SIG-M5 (cell line): ENCODE results near the gene LRRC56.

Experiments
- DNase-seq: peaks from one replicate; lab custom pipeline; 2025; lab: John Stamatoyannopoulos, UW

Gene LRRC56

DNA sequence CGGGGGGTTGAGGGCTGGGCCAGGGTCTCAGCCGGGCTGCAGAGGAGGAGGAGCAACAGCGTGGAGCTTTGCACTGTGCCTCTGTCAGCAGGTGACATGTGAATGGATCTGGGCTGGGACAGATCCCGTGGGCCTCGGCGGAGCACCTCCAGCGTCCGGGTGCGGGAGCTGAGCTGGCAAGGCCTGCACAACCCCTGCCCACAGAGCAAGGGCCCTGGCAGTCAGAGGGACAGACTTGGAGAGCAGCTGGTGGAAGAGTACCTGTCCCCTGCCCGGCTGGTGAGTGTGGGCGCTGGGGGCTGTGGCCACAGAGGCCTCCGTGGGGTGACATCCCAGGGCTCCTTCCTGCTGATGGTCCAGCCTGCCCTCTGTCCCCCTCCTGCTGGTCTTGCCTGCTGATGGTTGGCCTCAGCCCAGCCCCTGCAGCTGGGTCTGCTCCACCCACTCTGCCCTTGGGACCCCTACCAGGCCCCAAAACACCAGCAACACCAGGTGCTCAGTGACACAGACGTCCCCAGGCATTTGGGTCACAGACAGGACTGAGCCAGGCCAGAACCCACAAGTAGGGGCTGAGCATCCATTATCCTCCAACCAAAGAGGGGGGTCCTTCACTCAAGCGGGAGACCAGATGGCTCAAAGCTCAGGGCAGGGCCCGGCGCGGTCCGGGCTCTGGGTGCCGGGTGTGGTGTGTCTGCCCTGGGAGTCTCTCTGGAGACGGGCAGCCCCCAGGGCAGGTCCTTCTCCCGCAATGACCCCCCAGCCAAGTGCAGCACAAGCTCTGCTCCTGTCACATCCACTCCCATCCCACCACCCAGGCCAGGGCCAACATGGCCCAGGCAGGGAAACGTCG lies 3.5 kb downstream of the LRRC56 start:
- no peak for DNase-seq

DNA sequence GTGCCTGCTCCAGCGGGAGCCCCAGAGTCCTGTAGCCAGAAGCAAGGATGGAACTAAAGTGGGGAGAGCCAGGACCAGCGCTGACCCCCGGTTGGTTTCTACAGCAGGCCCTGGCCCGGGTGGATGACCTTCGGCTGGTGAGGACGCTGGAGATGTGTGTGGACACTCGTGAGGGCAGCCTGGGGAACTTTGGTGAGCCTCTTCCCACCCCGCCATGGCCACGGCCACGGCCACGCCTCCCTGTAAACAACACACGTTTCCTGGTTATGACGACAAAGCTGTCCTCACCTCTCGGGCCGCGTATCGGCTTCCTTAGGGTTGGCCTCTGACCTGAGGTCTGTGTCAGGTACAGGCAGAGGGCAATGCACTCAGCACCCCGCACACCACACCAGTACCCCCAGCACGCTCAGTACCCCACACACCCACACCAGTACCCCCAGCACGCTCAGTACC lies 4.1 kb downstream of the LRRC56 start:
- DNase-seq = no peak

- no peak for DNase-seq
These were observed 7.5 kb downstream of the LRRC56 start for GRCh38 chr11:544817-545166.

DNA sequence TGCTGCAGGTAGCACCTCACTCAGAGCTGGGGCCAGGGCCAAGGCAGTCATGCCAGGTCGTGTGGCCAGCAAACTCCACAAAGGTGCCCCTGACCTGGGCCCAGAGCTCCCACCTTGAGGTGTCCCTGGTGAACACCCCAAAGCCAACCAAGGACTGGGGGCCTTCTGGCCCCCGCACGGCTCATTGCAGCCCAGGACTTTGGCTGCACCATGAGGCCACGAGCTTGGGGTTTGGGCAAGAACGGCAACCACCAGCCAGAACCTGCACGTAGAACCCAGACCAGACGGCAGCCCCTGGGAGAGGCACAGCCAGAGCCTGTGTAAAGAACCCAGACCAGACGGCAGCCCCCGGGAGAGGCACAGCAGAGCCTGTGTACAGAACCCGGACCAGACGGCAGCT lies 7.8 kb downstream of the LRRC56 start:
- no peak for DNase-seq

DNA sequence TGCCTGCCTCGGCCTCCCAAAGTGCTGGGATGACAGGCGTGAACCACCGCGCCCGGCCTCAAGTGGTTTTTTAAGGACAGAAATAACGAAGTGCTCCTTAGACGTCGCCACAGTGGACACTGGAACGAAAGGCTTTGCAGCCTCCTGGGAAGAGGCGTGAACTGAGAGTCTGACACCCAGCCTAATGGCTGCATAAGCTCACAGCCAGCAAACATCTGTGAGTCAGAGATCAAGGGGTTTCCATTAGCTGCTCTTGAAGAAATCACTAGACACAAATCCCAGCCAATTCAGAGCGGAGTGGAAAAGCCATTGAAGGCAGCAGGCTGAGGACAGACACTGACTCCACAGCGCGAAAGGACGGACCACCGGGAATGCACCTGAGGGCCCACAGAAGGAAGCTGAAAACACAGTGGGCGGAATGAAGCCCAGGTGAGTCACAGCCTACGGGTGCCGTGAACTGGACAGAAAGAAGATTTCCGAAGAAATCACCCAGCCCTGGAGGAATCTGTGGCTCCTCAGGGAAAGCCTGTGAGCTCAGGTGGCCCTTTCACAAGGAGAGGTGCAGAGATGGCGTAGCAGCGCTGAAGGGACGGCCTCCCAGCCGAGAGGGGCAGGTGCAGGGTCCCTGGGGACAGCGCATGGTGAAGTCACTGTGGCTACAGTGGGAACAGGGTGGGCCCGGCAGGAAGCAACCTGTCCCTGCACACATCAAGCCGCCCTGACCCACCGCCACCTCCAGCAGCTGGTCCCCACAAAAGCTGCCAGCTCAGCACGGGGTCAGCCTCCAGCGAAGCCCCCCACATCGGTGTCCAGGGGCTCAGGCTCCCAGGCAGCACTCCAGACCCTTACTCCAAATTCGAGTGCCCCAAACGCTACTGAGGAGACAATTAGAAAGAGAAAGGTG lies 11.6 kb downstream of the LRRC56 start:
- DNase-seq = no peak

DNA sequence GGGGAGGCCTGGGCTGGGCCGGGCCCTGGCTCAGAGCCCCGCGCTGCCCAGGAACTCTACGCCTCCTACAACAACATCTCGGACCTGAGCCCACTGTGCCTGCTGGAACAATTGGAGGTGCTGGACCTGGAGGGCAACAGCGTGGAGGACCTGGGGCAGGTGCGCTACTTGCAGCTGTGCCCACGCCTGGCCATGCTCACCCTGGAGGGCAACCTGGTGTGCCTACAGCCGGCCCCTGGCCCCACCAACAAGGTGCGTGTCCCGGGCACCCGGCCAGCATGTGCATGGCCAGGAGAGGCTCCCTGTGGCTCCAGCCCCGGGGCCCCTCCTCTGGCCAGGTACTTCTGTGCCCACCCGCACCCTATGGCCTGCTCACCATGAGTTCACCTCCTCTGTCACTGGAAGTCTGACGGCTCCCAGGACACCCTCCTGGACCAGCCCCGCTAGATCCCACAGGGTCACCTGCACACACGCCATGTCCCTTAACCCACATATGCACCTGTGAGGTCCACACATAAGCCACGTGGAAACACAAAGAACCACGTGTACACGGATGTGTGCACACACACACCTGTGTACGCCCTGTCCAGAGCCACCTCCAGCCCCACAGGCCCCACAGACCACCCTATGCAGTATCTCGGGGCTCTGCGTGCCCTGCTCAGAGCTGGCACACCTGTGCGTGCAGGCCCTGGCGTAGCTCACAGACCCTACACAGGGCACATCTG lies 12.9 kb downstream of the LRRC56 start:
- no peak for DNase-seq

DNA sequence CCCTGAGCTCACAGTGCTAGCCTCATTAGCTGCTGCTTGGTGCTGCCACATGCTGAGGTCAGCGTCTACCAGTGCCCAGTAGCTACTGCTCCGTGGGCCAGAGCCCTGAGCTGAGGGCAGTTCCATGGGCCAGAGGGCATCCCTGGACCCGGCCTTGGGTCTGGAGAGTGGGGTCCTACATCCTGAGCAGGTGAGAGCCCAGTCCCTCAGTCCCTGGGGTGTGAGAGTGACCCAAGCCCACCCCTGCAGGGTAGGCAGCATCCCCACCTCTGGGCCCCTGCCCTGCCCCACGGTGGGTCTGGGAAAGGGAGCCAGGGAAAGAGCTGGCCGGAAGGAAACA lies 13.4 kb downstream of the LRRC56 start:
- DNase-seq = no peak

GRCh38 chr11:551131-551530 lies 13.8 kb downstream of the LRRC56 start:
- no peak for DNase-seq

- DNase-seq = no peak
These were observed 14.3 kb downstream of the LRRC56 start for GRCh38 chr11:551596-551995.

DNA sequence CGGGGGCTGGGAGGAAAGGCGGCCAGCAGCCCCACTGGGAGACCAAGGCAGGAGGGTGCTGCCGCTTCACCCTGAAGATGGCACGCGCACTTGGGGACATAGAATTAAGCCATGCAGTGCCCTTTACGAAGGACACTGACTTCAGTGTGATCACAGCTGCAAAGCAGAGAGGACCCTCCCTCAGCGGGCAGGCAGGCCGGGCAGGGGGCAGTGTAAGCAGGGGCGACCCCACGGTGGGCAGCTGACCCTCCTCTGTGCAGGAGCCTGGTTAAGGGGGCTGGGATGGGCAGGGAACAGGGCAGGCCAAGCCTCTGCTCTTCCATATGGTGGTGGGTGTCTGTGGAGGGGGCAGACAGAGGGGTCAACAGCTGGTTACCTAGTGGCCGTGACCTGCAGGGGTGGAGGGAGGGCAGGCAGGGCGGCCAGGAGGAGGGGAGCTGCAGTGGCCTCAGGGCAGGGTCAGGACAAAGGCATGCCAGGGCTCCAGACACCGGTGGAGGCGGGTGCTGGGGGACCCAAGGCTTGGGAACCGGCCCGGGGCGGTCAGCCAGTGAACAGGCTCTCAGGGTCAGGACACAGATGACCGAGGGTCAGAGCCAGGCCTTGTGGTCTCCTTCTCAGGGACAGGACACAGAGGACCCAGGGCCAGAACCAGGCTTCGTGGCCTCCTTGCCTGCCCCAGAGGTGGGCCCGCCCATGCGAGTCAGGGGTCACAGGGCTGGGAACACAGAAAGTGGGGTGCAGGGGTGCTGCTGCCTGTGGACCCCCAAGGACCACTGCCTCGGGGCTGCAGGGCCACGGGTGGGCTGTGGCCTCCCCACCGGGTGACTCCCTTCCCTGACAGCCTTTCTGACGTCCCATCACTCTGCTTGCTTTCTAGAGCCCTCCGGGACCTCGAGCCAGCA lies 16.0 kb downstream of the LRRC56 start:
- no peak for DNase-seq

DNA sequence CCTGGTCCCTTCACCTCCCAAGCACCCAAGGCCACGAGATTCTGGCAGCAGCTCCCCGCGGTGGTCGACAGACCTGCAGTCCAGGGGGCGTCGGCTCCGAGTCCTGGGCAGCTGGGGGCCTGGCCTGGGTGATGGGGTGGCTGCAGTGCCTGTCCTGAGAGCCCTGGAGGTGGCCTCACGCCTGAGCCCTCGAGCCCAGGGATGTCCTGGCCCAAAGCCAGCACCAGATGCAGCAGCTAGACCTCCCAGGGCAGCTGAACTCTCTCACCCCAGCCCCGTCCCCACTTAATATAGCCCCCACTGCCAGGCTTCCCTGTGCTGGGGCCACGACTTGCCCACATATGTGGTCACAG lies 16.6 kb downstream of the LRRC56 start:
- DNase-seq = no peak

- no peak for DNase-seq
These were observed 17.3 kb downstream of the LRRC56 start for GRCh38 chr11:554428-555226.

DNA sequence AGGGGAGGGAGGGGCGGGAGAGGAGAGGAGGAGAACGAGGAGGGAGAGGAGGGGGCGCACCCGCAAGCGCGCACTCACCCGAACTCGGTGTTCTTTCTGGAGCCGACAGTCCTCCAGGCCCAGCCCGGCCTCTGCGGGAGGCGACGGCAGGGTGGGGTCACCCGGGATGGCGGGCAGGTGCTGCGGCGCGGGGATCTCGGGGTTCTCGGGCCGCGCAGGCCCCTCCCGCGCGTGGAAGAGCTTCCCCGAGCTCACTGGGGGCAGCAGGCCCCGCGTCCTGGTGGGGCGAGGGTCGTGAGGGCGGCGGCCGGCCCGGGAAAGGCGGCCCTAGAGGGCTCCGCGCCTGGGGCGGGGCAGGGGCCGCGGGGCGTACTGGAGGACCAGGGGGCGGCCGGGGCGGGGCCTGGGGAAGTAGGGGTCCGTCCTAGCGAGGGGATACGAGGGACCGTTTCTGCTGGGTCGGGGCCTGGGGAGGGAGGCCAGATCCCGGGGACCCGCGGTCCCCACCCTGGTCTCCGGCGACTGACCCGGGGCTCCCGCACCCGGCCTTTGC lies 18.0 kb downstream of the LRRC56 start:
- DNase-seq = no peak

- no peak for DNase-seq
These were observed 18.7 kb downstream of the LRRC56 start for GRCh38 chr11:555780-556661.

GRCh38 chr11:556662-557256 lies 19.4 kb downstream of the LRRC56 start:
- DNase-seq = no peak

DNA sequence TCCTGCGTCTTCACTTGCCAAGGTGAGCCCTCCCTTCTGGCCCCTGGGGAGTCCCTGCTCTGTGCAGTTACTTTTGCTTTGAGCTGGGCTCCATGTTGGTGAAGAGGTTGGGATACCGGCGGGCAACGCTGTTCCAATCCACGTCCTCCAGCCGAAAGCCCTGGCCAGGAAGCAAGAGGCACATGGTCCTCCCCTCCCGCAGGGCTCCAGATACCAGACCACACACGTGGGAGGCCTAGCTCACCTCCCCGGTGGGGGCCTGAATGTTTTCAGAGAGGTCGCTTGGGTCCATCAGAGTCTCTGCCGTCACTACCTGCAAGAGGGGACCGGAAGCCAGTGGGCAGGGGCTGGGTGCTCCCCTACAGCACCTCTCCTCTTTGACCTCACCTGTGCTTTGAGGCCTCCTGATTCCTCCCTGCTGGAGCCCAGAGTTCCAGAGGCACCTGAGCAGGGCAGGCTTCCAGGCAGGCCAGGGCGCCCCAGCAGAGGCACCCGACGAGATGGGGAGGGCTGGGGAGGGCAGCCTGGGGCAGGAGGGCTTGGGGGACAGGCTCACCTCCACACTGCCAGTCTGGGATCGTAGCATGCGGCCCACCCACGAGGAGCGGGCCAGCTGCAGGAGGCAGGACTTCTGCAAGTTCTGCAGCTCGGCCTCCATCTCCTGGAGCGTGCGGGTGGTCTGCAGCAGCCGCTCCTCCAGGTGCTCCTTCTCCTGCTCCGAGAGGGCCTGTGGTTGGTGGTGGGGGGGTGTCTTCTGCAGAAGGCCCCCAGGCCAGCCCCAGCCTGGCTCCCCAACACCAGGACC lies 20.2 kb downstream of the LRRC56 start:
- DNase-seq = no peak

GRCh38 chr11:558503-558902 lies 21.2 kb downstream of the LRRC56 start:
- DNase-seq = no peak

- DNase-seq = no peak
These were observed 21.8 kb downstream of the LRRC56 start for GRCh38 chr11:559020-559620.
